LNCaP clone FGC (cell line): ENCODE measurements around the gene PTPRG.

ENCODE experiments used
- DNase-seq: peaks from one replicate; pipeline ENCODE4 v3.0.0-alpha.2; 2011; ENCODE audit warnings: low read depth
- H3K4me3 ChIP-seq: 2 replicates; pipeline ENCODE4 v1.5.1; 2011; ENCODE audit warnings: mild to moderate bottlenecking, low read depth, low read length, control low read depth
- TF ChIP-seq, protein P1 (sequence below): IDR thresholded peaks from 2 replicates; pipeline ENCODE4 v1.5.1; 2012; ENCODE audit warnings: mild to moderate bottlenecking; ENCODE audit not compliant: control insufficient read depth, insufficient read depth; ENCODE audit errors: extremely low read depth

The PTPRG gene

DNA sequence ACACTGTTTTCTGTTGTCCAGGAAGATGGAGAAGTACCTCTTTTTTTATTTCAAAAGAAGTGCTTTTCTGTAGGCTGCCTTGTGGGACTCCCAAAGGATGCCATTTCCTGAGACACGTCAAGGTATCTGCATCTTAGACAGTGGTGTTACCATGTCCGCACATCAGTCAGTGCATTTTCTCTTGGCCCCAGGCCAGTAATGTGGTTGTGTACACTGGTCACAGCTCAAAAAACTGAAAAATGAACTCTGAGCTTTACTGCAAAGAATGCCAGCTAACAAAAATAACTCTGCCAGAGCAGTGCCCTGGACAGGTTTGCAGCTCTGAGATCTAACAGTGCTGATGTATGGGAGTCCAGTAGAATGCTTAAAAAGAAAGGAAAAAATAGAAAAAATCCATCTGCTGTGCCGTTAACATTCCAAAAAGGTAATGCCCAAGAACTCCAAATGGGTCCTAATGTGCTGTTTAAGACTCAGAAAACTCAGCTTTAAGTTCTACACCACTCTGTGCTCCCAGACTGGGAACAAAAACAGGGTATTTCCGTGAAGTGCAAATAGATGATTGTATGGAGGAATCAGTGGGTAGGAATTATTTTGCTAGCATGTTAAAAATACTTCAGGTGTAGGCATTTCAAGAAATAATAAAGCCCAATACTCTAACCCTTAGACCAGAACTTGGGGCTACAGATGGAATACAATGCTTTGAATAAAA lies 496.1 kb downstream of the PTPRG start:
- H3K4me3 ChIP-seq: no peak overlapping the region
- no peak for DNase-seq
- TF ChIP-seq, protein P1, sequence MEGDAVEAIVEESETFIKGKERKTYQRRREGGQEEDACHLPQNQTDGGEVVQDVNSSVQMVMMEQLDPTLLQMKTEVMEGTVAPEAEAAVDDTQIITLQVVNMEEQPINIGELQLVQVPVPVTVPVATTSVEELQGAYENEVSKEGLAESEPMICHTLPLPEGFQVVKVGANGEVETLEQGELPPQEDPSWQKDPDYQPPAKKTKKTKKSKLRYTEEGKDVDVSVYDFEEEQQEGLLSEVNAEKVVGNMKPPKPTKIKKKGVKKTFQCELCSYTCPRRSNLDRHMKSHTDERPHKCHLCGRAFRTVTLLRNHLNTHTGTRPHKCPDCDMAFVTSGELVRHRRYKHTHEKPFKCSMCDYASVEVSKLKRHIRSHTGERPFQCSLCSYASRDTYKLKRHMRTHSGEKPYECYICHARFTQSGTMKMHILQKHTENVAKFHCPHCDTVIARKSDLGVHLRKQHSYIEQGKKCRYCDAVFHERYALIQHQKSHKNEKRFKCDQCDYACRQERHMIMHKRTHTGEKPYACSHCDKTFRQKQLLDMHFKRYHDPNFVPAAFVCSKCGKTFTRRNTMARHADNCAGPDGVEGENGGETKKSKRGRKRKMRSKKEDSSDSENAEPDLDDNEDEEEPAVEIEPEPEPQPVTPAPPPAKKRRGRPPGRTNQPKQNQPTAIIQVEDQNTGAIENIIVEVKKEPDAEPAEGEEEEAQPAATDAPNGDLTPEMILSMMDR: no peak

DNA sequence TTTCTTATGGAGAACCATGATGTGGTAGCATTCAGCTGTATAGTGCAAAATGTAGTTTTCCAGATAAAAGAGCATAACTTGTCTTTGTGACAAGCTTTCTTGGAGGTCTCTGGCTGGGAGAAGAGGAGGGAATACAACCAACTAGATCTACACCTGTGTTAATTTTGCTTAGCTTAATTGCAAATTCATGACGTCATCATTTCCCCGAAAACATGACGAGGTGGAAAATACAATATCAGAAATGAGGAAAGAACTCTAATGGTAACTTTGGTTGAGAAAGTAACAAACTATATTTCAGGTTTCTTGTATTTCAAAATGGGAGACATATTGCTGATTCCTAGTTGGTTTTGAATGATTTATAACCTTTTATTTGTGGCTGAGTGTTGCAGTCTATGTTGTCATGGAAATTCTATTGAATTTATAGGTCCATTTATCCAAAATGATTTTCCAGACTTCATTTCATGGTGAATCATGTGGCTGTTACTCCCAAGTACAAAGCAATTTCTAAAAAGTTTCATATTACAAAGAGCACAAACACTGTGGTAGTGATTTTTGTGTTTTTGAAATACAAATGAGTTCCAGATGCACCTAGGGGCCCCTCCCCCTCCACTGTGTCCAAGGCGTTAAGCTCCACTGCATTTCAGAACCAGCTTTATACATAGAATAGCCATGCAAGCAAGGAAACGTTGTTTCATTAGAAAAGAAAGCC lies 504.8 kb downstream of the PTPRG start:
- no peak for DNase-seq
- no peak overlapping the region for H3K4me3 ChIP-seq

DNA sequence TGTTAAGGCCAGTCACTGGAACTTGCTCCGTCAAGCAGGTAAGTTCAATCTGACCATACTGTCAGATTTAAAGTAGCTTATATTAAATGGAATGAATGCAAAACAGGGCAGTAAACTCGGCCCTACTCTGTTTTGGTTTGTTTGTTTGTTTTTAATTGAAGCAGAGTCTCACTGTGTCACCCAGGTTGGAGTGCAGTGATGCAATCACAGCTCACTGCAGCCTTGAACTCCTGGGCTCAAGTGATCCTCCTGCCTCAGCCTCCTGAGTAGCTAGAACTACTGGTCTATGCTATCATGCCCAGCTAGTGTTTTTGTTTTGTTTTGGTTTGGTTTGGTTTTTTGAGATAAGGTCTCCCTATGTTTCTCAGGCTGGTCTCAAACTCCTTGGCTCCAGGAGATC lies 507.0 kb downstream of the PTPRG start:
- TF ChIP-seq, protein P1: no peak
- DNase-seq: no peak
- H3K4me3 ChIP-seq: no peak overlapping the region

More for the DNA sequence above, 504.8 kb downstream of the PTPRG start:
- TF ChIP-seq, protein P1: no peak

DNA sequence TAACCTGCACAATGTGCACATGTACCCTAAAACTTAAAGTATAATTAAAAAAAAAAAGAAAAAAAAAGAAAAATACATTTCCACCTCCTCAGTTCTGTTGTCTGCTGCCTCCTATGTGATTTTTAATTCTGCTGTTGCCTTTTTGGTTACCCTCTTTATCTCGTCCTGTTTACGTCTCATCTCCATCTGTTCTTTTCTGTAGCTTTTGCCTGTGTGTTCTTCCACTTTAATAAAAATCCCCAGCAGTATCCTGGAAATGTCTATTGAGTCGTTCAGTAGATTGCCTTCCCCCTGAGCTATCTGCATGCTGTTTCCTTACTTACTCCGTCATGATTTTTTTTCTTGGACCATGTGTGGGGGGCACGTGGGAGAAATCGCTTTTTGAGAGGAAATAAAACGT lies 509.5 kb downstream of the PTPRG start:
- TF ChIP-seq, protein P1: no peak
- DNase-seq: no peak
- H3K4me3 ChIP-seq: no peak overlapping the region

DNA sequence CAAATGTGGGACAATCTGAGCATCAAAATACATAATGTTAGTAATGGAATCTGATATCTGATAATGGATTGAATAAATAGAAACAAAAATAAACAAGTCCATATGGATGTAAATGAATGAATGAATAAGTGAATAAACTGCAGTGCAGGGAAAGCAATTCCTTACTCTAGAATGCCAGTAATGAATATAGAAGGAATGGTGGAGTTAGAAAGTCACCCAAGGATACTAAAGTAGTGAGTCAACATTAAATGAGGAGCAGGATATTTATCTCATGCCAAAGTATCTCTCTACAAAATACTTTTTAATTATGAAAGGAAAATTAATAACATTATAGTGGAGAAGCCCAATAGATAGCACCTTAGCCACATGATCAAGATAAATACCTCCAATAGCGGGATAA lies 511.7 kb downstream of the PTPRG start:
- TF ChIP-seq, protein P1: no peak
- H3K4me3 ChIP-seq: no peak overlapping the region
- no peak for DNase-seq

DNA sequence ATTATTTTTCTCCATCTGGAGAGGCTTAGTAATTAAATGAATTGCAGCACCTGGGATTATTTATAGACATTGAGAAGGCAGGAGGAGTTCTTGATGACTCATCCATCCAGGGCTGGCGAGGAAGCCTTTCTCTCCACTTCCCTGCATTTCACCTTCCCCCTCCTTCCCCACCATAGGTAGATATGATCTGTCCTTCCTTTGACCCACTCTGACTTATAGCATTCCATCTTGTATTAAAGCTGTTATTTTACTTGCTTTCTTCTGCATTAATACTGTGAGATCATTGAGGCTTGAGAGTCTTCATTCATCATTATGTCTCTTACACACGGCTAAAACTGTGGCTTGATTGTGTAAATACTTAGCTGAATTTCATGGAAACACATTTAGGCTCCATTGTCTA lies 523.2 kb downstream of the PTPRG start:
- no peak for DNase-seq
- TF ChIP-seq, protein P1: no peak
- H3K4me3 ChIP-seq: no peak overlapping the region

DNA sequence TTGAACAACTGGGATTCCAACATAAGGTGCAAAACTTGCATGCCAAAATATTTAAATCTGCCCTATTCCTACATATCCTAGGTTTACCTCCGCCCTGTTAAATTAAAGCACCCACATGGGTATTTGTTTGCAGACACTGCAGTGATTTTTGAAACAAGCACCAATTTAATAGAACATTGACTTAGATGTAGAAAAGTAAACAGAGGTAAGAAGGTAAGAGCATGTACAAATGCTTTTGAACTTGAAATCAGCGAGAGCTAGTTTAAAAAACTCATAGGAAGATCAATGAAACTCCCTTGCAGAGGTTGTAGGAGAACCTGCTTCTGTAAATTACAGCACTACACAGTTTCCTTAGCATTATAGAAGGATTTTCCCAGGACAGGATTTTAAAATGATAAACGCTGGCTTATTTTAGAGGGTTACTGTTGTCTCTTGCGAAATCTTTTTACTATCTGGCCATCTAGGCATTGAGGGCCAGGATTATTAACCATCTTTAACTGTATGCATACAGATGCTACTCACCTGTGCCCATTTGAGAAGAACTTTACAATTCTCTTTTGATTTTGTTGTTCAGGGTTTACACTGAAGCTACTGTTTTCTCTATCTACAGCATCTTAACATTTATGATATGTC lies 527.2 kb downstream of the PTPRG start:
- TF ChIP-seq, protein P1: no peak
- DNase-seq: no peak
- H3K4me3 ChIP-seq: no peak overlapping the region
